Lower leg skin (tissue), 3 donors: ENCODE data around the gene POLA1.

Source experiments
- CTCF ChIP-seq, 3 donors: fragments of 450-650 bp; IDR thresholded peaks; one replicate each; pipeline ENCODE4 v1.5.1; 2016; ENCODE audit warnings: antibody characterized with exemption in 3 of 3, mild to moderate bottlenecking in 3 of 3, moderate library complexity in 2 of 3
- POLR2A ChIP-seq, 2 donors: fragments of 450-650 bp; IDR thresholded peaks; one replicate each; pipeline ENCODE4 v1.6.1; 2016 to 2017; ENCODE audit warnings: antibody characterized with exemption in 2 of 2, mild to moderate bottlenecking in 1 of 2, moderate library complexity in 1 of 2

GRCh38 chrX:24876530-24877287 is 183.0 kb downstream of the POLA1 start:
- no peak for TF ChIP-seq CTCF (IDR thresholded peaks at IDR 0.05)
- TF ChIP-seq POLR2A (IDR thresholded peaks at IDR 0.05) = no peak
